Measurements from ENCODE around the gene MTG1.
"Not testable (repeated sequence)": the region's sequence is repeated elsewhere in the genome, so short reads cannot be mapped to it uniquely, and the experiment has no call there.

The MTG1 gene

GRCh38 chr10:133454204-133454893 lies 60.4 kb downstream of the MTG1 start:
- DNase-seq, result no peak

- no peak for DNase-seq
Observed at GRCh38 chr10:133455196-133455595, 61.2 kb downstream of the MTG1 start.

GRCh38 chr10:133455611-133456031 lies 61.7 kb downstream of the MTG1 start:
- no peak for DNase-seq

- no peak for DNase-seq
Observed at GRCh38 chr10:133456041-133456951, 62.3 kb downstream of the MTG1 start.

- DNase-seq, result no peak
Observed at GRCh38 chr10:133457100-133457841, 63.3 kb downstream of the MTG1 start.

- DNase-seq, result no peak
Observed at GRCh38 chr10:133458021-133458709, 64.2 kb downstream of the MTG1 start.

GRCh38 chr10:133458710-133459453 lies 64.9 kb downstream of the MTG1 start:
- no peak for DNase-seq

GRCh38 chr10:133459454-133460207 lies 65.7 kb downstream of the MTG1 start:
- no peak for DNase-seq

- no peak for DNase-seq
Observed at GRCh38 chr10:133460208-133460769, 66.3 kb downstream of the MTG1 start.

GRCh38 chr10:133461027-133461426 lies 67.1 kb downstream of the MTG1 start:
- DNase-seq, result no peak

GRCh38 chr10:133461841-133462240 lies 67.9 kb downstream of the MTG1 start:
- DNase-seq, result no peak

- DNase-seq, result no peak
Observed at GRCh38 chr10:133462512-133463305, 68.8 kb downstream of the MTG1 start.

GRCh38 chr10:133464582-133465031 lies 70.7 kb downstream of the MTG1 start:
- no peak for DNase-seq

GRCh38 chr10:133465191-133465949 lies 71.4 kb downstream of the MTG1 start:
- DNase-seq, result no peak

GRCh38 chr10:133465950-133466474 lies 72.1 kb downstream of the MTG1 start:
- DNase-seq, result no peak

- no peak for DNase-seq
Observed at GRCh38 chr10:133466683-133467275, 72.8 kb downstream of the MTG1 start.

- no peak for DNase-seq
Observed at GRCh38 chr10:133467286-133467911, 73.4 kb downstream of the MTG1 start.

- not testable (repeated sequence) for DNase-seq
Observed at GRCh38 chr10:133469205-133469604, 75.2 kb downstream of the MTG1 start.

Data from NCI-H1694 treated with DMSO at 0.1 percent for 48 hours (cell line).